Stimulated activated CD8-positive, alpha-beta memory T cell treated with anti-CD3 and anti-CD28 coated beads, Interleukin-7, amount 100 ng/mL, for 24 hours (primary cell): ENCODE data around the gene GALNT14.

ENCODE experiments used
- DNase-seq: peaks from one replicate; pipeline ENCODE4 v3.0.0-alpha.2; 2020; ENCODE audit warnings: low read depth

Gene GALNT14

GRCh38 chr2:31087491-31087890, 50.7 kb downstream of the GALNT14 start:
- no peak for DNase-seq

- DNase-seq, result no peak
Measured at GRCh38 chr2:31086590-31086989, 51.6 kb downstream of the GALNT14 start.

- DNase-seq, result no peak
Measured at GRCh38 chr2:31083234-31083993, 54.8 kb downstream of the GALNT14 start.

- DNase-seq, result no peak
Measured at GRCh38 chr2:31082002-31082401, 56.2 kb downstream of the GALNT14 start.

- DNase-seq, result no peak
Measured at GRCh38 chr2:31081492-31081891, 56.7 kb downstream of the GALNT14 start.

GRCh38 chr2:31080361-31080760, 57.9 kb downstream of the GALNT14 start:
- DNase-seq, result no peak

- DNase-seq, result no peak
Measured at GRCh38 chr2:31079665-31080064, 58.6 kb downstream of the GALNT14 start.

GRCh38 chr2:31078579-31079105, 59.6 kb downstream of the GALNT14 start:
- DNase-seq, result no peak

GRCh38 chr2:31078011-31078410, 60.2 kb downstream of the GALNT14 start:
- no peak for DNase-seq

GRCh38 chr2:31075941-31076590, 62.2 kb downstream of the GALNT14 start:
- DNase-seq, result no peak

- DNase-seq, result no peak
Measured at GRCh38 chr2:31075431-31075830, 62.8 kb downstream of the GALNT14 start.

GRCh38 chr2:31071741-31072140, 66.5 kb downstream of the GALNT14 start:
- DNase-seq, result no peak

- DNase-seq, result no peak
Measured at GRCh38 chr2:31070339-31071125, 67.7 kb downstream of the GALNT14 start.

GRCh38 chr2:31069643-31070325, 68.5 kb downstream of the GALNT14 start:
- no peak for DNase-seq

GRCh38 chr2:31067259-31067658, 71.0 kb downstream of the GALNT14 start:
- no peak for DNase-seq

GRCh38 chr2:31066551-31066950, 71.7 kb downstream of the GALNT14 start:
- no peak for DNase-seq

- no peak for DNase-seq
Measured at GRCh38 chr2:31066086-31066485, 72.2 kb downstream of the GALNT14 start.

- no peak for DNase-seq
Measured at GRCh38 chr2:31065356-31065755, 72.9 kb downstream of the GALNT14 start.

- DNase-seq, result no peak
Measured at GRCh38 chr2:31060397-31060796, 77.8 kb downstream of the GALNT14 start.

- no peak for DNase-seq
Measured at GRCh38 chr2:31058096-31059035, 79.9 kb downstream of the GALNT14 start.

- no peak for DNase-seq
Measured at GRCh38 chr2:31057691-31058090, 80.5 kb downstream of the GALNT14 start.
